ENCODE measurements around the gene ADAM30.

The ADAM30 gene

GRCh38 chr1:119874186-119874585 lies 22.1 kb downstream of the ADAM30 start:
- Histone ChIP-seq H3K4me2 (ENCODE audit: low read length) (no peak overlapping the region), H3K27me3 (ENCODE audit: insufficient read depth, low read length) (0 out of 2 replicates have a peak, but pooled peaks cover 1% of the 10 kb centered on the region), H2AFZ (ENCODE audit: low read length) (no peak overlapping the region), H3K4me3 (ENCODE audit: low read depth, low read length, poor library complexity, severe bottlenecking) (no peak overlapping the region), H3K9me2 (ENCODE audit: low read depth, low read length) (no peaks in the 10 kb centered on the region), H3K79me2 (ENCODE audit: insufficient read depth, low read length) (no peaks in the 10 kb centered on the region), H3K27ac (ENCODE audit: low read depth, low read length, poor library complexity, severe bottlenecking) (no peak overlapping the region), H3K36me3 (ENCODE audit: insufficient read depth, low read length) (no peaks in the 10 kb centered on the region), H3K9me3 (ENCODE audit: low read length) (no peaks in the 10 kb centered on the region), H3K4me1 (ENCODE audit: insufficient read depth, low read length, severe bottlenecking) (no peaks in the 10 kb centered on the region), H3F3A (ENCODE audit: insufficient read depth, low read length) (no peaks in the 10 kb centered on the region), H3K9ac (ENCODE audit: low read length) (no peak overlapping the region), H4K20me1 (ENCODE audit: insufficient read depth, low read length) (no peaks in the 10 kb centered on the region)
- TF ChIP-seq EZH2 (IDR thresholded peaks at IDR 0.05; ENCODE audit: borderline replicate concordance, low read length) (no peak), CTCF (IDR thresholded peaks at IDR 0.05; ENCODE audit: low read length) (no peak)

GRCh38 chr1:119873135-119874015 lies 22.9 kb downstream of the ADAM30 start:
- Histone ChIP-seq H3K79me2 (ENCODE audit: insufficient read depth, low read length) (no peaks in the 10 kb centered on the region), H3F3A (ENCODE audit: insufficient read depth, low read length) (no peaks in the 10 kb centered on the region), H3K4me2 (ENCODE audit: low read length) (no peak overlapping the region), H3K9ac (ENCODE audit: low read length) (no peak overlapping the region), H3K9me2 (ENCODE audit: low read depth, low read length) (no peaks in the 10 kb centered on the region), H3K9me3 (ENCODE audit: low read length) (no peaks in the 10 kb centered on the region), H3K36me3 (ENCODE audit: insufficient read depth, low read length) (no peaks in the 10 kb centered on the region), H4K20me1 (ENCODE audit: insufficient read depth, low read length) (no peaks in the 10 kb centered on the region), H3K4me1 (ENCODE audit: insufficient read depth, low read length, severe bottlenecking) (no peaks in the 10 kb centered on the region), H3K27ac (ENCODE audit: low read depth, low read length, poor library complexity, severe bottlenecking) (no peak overlapping the region), H3K27me3 (ENCODE audit: insufficient read depth, low read length) (0 out of 2 replicates have a peak, but pooled peaks cover 4% of the 10 kb centered on the region), H3K4me3 (ENCODE audit: low read depth, low read length, poor library complexity, severe bottlenecking) (no peak overlapping the region), H2AFZ (ENCODE audit: low read length) (no peak overlapping the region)
- TF ChIP-seq EZH2 (IDR thresholded peaks at IDR 0.05; ENCODE audit: borderline replicate concordance, low read length) (no peak), CTCF (IDR thresholded peaks at IDR 0.05; ENCODE audit: low read length) (no peak)

GRCh38 chr1:119871881-119872280 lies 24.4 kb downstream of the ADAM30 start:
- Histone ChIP-seq H3K4me3 (ENCODE audit: low read depth, low read length, poor library complexity, severe bottlenecking) (no peak overlapping the region), H3K4me2 (ENCODE audit: low read length) (no peak overlapping the region), H3F3A (ENCODE audit: insufficient read depth, low read length) (no peaks in the 10 kb centered on the region), H2AFZ (ENCODE audit: low read length) (no peak overlapping the region), H3K27ac (ENCODE audit: low read depth, low read length, poor library complexity, severe bottlenecking) (no peak overlapping the region), H3K9me2 (ENCODE audit: low read depth, low read length) (no peaks in the 10 kb centered on the region), H3K27me3 (ENCODE audit: insufficient read depth, low read length) (0 out of 2 replicates have a peak, but pooled peaks cover 4% of the 10 kb centered on the region), H3K4me1 (ENCODE audit: insufficient read depth, low read length, severe bottlenecking) (no peaks in the 10 kb centered on the region), H3K9me3 (ENCODE audit: low read length) (no peaks in the 10 kb centered on the region), H3K36me3 (ENCODE audit: insufficient read depth, low read length) (no peaks in the 10 kb centered on the region), H4K20me1 (ENCODE audit: insufficient read depth, low read length) (no peaks in the 10 kb centered on the region), H3K9ac (ENCODE audit: low read length) (no peak overlapping the region), H3K79me2 (ENCODE audit: insufficient read depth, low read length) (no peaks in the 10 kb centered on the region)
- TF ChIP-seq EZH2 (IDR thresholded peaks at IDR 0.05; ENCODE audit: borderline replicate concordance, low read length) (no peak), CTCF (IDR thresholded peaks at IDR 0.05; ENCODE audit: low read length) (no peak)
